Ovary (tissue), 9 donors: Measurements from ENCODE around the gene TNIP1. TPM values are rescaled to one million over a fixed set of nuclear protein-coding genes. Genes with fewer than 3 reads are reported as not detected.

ENCODE experiments used
- DNase-seq, 5 donors: peaks; one replicate each; pipeline ENCODE4 v3.0.0-alpha.2; 2019 to 2020
- H3K27ac ChIP-seq, 2 donors: fragments of 200-600 bp; one replicate each; pipeline versions ENCODE4 v1.5.1 to v1.8.0; 2019 to 2022
- H3K27me3 ChIP-seq: fragments of 200-600 bp; one replicate; pipeline ENCODE4 v1.8.0; 2022
- H3K36me3 ChIP-seq: fragments of 200-600 bp; sonication (generic); one replicate; pipeline ENCODE4 v1.5.1; 2019
- H3K4me1 ChIP-seq: one replicate; pipeline ENCODE4 v1.8.1; 2013; ENCODE audit warnings: mild to moderate bottlenecking, moderate library complexity; ENCODE audit not compliant: insufficient read depth
- H3K4me3 ChIP-seq: fragments of 200-600 bp; sonication (generic); one replicate; pipeline ENCODE4 v1.5.1; 2017
- H3K9me3 ChIP-seq, 2 donors: fragments of 200-600 bp in 1 of 2; sonication (generic) in 1 of 2; one replicate each; pipeline versions ENCODE4 v1.5.1 to v1.8.1; 2013 to 2019; ENCODE audit warnings: mild to moderate bottlenecking in 1 of 2, moderate library complexity in 1 of 2
- CTCF ChIP-seq, 3 donors: fragments of 450-650 bp in 2 of 3; fragments of 200-600 bp in 1 of 3; IDR thresholded peaks; one replicate each; pipeline versions ENCODE4 v1.5.1 to v1.8.0; 2016 to 2022; ENCODE audit warnings: antibody characterized with exemption in 3 of 3, mild to moderate bottlenecking in 1 of 3
- EP300 ChIP-seq: sonication (generic); formaldehyde crosslinking; IDR thresholded peaks from one replicate; pipeline ENCODE4 v1.6.1; 2017; ENCODE audit warnings: antibody characterized with exemption
- POLR2A ChIP-seq: fragments of 450-650 bp; IDR thresholded peaks from one replicate; pipeline ENCODE4 v1.6.1; 2017; ENCODE audit warnings: antibody characterized with exemption, mild to moderate bottlenecking, moderate library complexity
- WGBS, 3 donors: extraction: QIAGEN DNeasy Blood & Tissue Kit in 1 of 3; methylation state at CpG; one replicate each; pipeline versions ENCODE4 v1.1.5 to v1.1.7; 2013 to 2017; 5-methylcytosine and 5-hydroxymethylcytosine counted together
- intact Hi-C, 4 donors: fragments of 100-400 bp; cut with DNase I; formaldehyde crosslinking; loops; one replicate each; pipeline versions ENCODE4 v1.11.0 to v1.15.1; 2022 to 2023
- polyA plus RNA-seq, 2 donors: library from polyadenylated mRNA; stranded (reverse); fragments of 200-250 nt in 1 of 2; fragments of 350-450 nt in 1 of 2; fragmentation: Illumina TruSeq in 1 of 2; extraction: RNeasy Lipid Tissue Mini Kit (QIAGEN cat#74804) in 1 of 2; gene quantifications; one replicate each; pipeline ENCODE4 v1.2.3, GENCODE V29; 2013 to 2014
- total RNA-seq, 7 donors: library from RNA; depleted of rRNA in 2 of 7; stranded (reverse); fragments of >200 nt in 2 of 7; fragmentation: NEBNext Ultra II Directional in 3 of 7; extraction: Animal tissue kit (Norgen Biotek cat#: 25700) in 3 of 7; gene quantifications; one replicate each; pipeline versions ENCODE4 v1.1.0 to v1.2.4, GENCODE V29; 2016 to 2023
- donor health status: DM: no; HTN: no; CAD: no; lungs with moderate emphysema.
- donor health status: DM: no; HTN: no; CAD: no.
- donor health status: Bipolar disorder and iron deficiency.
- donor health status: DM: yes; HTN: yes; CAD: no.
- donor health status: DM: no; HTN: no; CAD: no.
- donor health status: DM: yes; HTN: yes; CAD: no.

Gene TNIP1
- total and polyA plus RNA-seq, 9 donors, result 39.4 to 89.7 (median 60.6) TPM

- TF ChIP-seq CTCF (IDR thresholded peaks at IDR 0.05) (no peak), EP300 (no peak), POLR2A (no peak)
- 65 to 73% (median 68%) methylated on average over 4 of the region's 4 CpGs for WGBS, 3 donors
- Histone ChIP-seq H3K9me3 (no peaks in the 10 kb centered on the region), H3K4me3 (no peak overlapping the region), H3K27ac (no peak overlapping the region), H3K36me3 (no peaks in the 10 kb centered on the region), H3K27me3 (no peaks in the 10 kb centered on the region), H3K4me1 (peaks cover 20% of the 10 kb centered on the region)
- intact Hi-C loops, result no loop called here
- no peak for DNase-seq
These were observed 17.9 kb upstream of the TNIP1 start for GRCh38 chr5:151098768-151099121.

DNA sequence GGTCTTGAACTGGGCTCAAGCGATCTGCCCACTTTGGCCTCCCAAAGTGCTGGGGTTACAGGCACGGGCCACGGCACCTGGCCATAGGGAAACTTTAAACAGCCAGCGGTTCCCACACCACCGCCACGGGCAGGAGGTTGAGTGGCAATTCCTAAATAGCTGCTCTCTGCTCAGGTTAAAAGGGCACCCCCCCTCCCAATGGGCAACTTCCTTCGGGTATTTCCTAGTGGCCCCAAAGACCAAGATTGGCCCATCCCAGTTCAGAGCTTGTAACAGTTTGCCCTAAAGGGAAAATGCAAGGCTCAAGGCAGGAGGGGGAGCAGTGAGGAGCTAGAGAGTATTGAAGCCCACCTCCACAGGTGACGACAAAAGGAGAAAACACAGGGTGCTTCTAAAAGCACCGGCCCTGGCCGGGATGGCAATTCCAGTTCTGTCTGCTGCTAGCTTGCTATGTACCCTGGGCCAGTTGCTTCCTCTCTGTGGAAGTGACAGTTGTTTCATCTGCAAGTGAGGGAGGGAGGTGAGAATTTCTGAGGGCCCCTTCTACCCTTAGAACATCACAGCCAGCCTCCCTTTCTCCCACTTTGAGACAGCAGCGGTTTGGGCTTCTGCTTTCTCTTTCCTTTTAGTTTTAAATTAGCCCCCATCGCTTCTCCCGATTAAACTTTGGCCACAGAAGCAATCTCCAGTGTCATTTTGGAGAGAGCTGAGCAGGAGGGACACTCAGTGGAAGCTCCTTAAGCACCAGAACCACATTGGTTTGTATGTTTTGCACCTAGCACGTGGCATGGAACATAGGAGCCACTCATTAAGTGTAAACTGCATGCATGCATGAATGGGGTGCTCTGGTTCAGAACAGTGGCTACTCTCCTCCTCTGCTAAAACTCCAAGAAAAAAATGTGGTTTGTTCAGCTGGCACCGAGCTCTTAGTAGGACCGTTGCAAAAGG, 17.3 kb upstream of the TNIP1 start:
- TF ChIP-seq CTCF (IDR thresholded peaks at IDR 0.05), result no peak
- TF ChIP-seq EP300, result no peak
- no peak for TF ChIP-seq POLR2A
- Histone ChIP-seq H3K27me3 (no peaks in the 10 kb centered on the region), H3K4me1 (peaks cover 21% of the 10 kb centered on the region), H3K36me3 (no peaks in the 10 kb centered on the region), H3K27ac (no peak overlapping the region), H3K4me3 (no peak overlapping the region), H3K9me3 (no peaks in the 10 kb centered on the region)
- intact Hi-C loops, result no loop called here
- WGBS, 3 donors, result 72 to 75% (median 73%) methylated on average over 16 of the region's 16 CpGs
- no peak for DNase-seq

DNA sequence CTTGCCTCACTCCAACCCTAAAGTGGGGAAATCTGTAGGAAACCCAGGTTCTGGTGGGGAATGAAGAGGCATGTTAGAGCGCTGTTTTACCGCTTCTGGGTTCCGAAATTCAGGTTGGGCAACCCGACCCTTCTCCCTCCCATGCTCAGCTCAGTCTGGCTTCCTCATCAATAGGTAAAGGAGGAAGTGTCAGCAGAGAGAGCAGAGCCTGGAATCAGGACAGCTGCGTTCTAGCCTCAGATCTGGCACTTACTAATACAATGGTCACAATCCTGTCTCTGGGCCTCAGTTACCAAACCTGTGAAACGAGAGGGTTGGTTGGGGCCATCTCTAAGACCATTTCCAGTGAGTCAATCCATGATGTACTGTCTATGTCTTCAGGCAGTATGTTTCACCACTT, 16.2 kb upstream of the TNIP1 start:
- DNase-seq, result no peak
- 82 to 91% (median 85%) methylated on average over 6 of the region's 6 CpGs for WGBS, 3 donors
- Histone ChIP-seq H3K9me3 (no peaks in the 10 kb centered on the region), H3K27ac (peak overlapping the region in 1 of 2 donors; percentile 55), H3K36me3 (no peaks in the 10 kb centered on the region), H3K4me3 (no peak overlapping the region), H3K27me3 (no peaks in the 10 kb centered on the region), H3K4me1 (peaks cover 21% of the 10 kb centered on the region)
- TF ChIP-seq POLR2A (no peak), CTCF (IDR thresholded peaks at IDR 0.05) (no peak), EP300 (no peak)
- intact Hi-C loops, result no loop called here

GRCh38 chr5:151096001-151096373, 15.2 kb upstream of the TNIP1 start:
- H3K4me3 ChIP-seq, result no peak overlapping the region
- H3K27me3 ChIP-seq, result no peaks in the 10 kb centered on the region
- no peaks in the 10 kb centered on the region for H3K9me3 ChIP-seq
- H3K36me3 ChIP-seq, result no peaks in the 10 kb centered on the region
- H3K4me1 ChIP-seq, result peaks cover 20% of the 10 kb centered on the region
- intact Hi-C loops, result no loop called here
- 6 to 19% (median 9%) methylated on average over 6 of the region's 6 CpGs for WGBS, 3 donors
- no peak for TF ChIP-seq POLR2A
- TF ChIP-seq EP300, result no peak
- no peak for TF ChIP-seq CTCF (IDR thresholded peaks at IDR 0.05)
- DNase-seq, result peak in 2 of 5 donors; percentile 40 to 58
- H3K27ac ChIP-seq, result peak overlapping the region; percentile 17 to 55
